Measurements from ENCODE around the gene LSR. TPM values are rescaled to one million over a fixed set of nuclear protein-coding genes. Genes with fewer than 3 reads are reported as not detected.

Gene LSR
- polyA plus RNA-seq, 1 experiment: 0.32 TPM

DNA sequence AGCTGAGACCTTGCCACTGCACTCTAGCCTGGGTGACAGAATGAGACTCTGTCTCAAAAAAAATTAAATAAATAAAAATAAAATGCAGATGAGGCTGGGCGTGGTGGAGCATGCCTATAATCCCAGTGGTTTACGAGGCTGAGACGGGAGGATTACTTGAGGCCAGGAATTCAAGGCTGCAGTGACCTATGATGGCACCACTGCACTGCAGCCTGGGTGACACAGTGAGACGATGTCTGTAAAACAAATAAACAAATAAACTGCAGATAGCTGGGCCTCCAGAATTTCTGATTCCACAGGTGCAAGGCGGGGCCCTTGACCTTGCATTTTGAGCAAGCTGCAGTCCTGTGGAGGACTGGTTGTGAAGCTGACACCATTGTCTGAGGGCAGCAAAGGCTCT lies 40.1 kb downstream of the LSR start:
- ChIA-PET CTCF (interaction anchor here (0.5 kb wide), 1 partner anchor 148 kb away, joined by 4 read pairs; no protein-coding TSS in a partner anchor), POLR2A (no interaction called here)

DNA sequence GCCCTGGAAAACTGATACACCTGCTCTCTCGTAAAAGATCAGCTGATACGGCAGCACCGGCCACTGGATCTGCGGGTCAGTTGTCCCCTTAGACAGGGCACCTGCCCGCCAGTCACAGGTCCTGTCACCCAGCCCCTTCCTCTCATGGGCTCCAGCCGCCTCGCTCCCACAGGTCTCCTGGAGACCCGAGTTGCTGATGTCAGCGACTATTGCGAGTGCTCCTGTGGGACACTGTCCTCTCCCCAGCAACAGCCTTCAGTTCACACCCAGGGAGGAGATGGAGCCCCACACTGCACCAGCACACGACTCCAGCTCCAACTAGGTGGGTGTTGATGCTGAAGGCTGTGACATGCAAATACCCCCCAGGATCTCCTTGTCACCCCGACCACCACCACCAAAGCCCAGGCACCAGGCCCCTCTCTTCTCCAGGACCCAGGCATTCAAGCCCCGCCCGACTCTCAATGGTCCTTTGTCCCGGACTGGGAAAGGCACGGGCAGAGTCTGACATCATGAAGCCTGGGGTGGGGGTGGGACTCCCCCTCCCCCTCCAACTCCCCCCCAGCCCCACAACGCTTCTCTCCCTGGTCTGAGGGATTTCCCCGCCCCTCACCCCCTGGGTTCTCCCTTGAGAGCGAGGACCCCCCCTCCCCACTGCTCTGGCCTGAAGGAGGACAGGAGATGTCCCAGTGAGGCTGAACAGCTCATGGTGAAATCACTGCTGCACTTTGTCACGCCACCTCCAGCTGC lies 41.8 kb downstream of the LSR start:
- H3K9me3 ChIP-seq (ENCODE audit: control insufficient read depth, insufficient read depth, low read length): no peaks in the 10 kb centered on the region

More for the DNA sequence above, 40.1 kb downstream of the LSR start:
- DNase-seq (ENCODE audit: low read depth, low spot score): no peak
- H3K27ac ChIP-seq (ENCODE audit: low read depth, low read length): no peak overlapping the region
- no peak overlapping the region for H3K4me3 ChIP-seq (ENCODE audit: low read depth, low read length)
- peaks cover 16% of the 10 kb centered on the region for H3K27me3 ChIP-seq (ENCODE audit: control insufficient read depth, insufficient read depth, low read length)
- H3K9me3 ChIP-seq (ENCODE audit: control insufficient read depth, insufficient read depth, low read length): no peaks in the 10 kb centered on the region
- TF ChIP-seq, protein P1, sequence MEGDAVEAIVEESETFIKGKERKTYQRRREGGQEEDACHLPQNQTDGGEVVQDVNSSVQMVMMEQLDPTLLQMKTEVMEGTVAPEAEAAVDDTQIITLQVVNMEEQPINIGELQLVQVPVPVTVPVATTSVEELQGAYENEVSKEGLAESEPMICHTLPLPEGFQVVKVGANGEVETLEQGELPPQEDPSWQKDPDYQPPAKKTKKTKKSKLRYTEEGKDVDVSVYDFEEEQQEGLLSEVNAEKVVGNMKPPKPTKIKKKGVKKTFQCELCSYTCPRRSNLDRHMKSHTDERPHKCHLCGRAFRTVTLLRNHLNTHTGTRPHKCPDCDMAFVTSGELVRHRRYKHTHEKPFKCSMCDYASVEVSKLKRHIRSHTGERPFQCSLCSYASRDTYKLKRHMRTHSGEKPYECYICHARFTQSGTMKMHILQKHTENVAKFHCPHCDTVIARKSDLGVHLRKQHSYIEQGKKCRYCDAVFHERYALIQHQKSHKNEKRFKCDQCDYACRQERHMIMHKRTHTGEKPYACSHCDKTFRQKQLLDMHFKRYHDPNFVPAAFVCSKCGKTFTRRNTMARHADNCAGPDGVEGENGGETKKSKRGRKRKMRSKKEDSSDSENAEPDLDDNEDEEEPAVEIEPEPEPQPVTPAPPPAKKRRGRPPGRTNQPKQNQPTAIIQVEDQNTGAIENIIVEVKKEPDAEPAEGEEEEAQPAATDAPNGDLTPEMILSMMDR (IDR thresholded peaks at IDR 0.05; ENCODE audit: low read depth, low read length): no peak

DNA sequence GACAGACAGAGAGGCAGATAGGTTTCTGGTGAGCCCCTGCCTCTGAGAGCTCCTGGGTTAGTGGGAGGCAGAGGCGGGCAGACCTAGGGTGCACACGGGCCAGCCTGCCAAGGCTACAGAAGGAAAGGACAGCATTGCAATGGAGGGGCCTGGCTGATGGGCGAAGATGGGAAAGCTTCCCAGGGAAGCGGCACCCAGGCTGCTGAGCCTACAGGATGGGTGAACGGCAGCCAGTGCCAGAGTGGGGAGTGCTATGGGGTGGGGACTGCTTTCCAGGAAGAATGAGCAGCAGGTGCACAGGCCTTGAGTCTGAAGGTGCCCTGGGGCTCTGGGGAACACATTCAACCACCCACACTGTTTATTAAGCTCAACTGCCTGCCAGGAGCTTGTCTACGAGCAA lies 42.5 kb downstream of the LSR start:
- no peak for DNase-seq (ENCODE audit: low read depth, low spot score)
- TF ChIP-seq, protein P1 (IDR thresholded peaks at IDR 0.05; ENCODE audit: low read depth, low read length): no peak
- H3K27me3 ChIP-seq (ENCODE audit: control insufficient read depth, insufficient read depth, low read length): peaks cover 17% of the 10 kb centered on the region
- ChIA-PET POLR2A (no interaction called here), CTCF (no interaction called here)
- no peaks in the 10 kb centered on the region for H3K9me3 ChIP-seq (ENCODE audit: control insufficient read depth, insufficient read depth, low read length)
- no peak overlapping the region for H3K4me3 ChIP-seq (ENCODE audit: low read depth, low read length)
- no peak overlapping the region for H3K27ac ChIP-seq (ENCODE audit: low read depth, low read length)

More for the DNA sequence above, 41.8 kb downstream of the LSR start:
- TF ChIP-seq, protein P1 (IDR thresholded peaks at IDR 0.05; ENCODE audit: low read depth, low read length): no peak
- Histone ChIP-seq H3K27ac (ENCODE audit: low read depth, low read length) (no peak overlapping the region), H3K27me3 (ENCODE audit: control insufficient read depth, insufficient read depth, low read length) (peaks cover 17% of the 10 kb centered on the region), H3K4me3 (ENCODE audit: low read depth, low read length) (no peak overlapping the region)
- ChIA-PET CTCF (no interaction called here), POLR2A (no interaction called here)
- DNase-seq (ENCODE audit: low read depth, low spot score): no peak

DNA sequence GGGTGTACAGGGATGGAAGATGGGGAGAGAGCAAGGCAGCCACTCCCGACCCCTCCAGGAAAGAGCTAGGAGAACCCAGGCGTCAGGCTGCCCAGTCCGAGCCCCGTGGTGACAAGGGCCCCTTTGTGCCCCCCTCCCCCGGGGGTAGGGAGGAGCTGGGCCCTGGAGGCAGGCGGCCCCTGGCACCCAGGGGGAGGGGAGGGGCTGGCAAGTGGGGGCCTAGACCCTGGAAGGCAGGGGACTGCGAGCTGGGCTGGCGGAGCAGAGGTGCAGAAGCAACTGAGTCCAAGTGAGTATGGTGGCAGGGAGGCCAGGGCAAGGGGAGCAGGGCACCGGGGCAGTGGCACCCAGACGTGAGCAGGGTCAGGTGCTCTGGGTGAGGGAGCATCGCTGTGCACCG lies 43.1 kb downstream of the LSR start, which contains the start of gene MAG:
Gene MAG (plus strand): TSS at position 246 of the 400 bp plus-strand sequence. CDS start 3,248 bp downstream, outside the sequence.
- ChIA-PET POLR2A (no interaction called here), CTCF (no interaction called here)

More for the DNA sequence above, 43.1 kb downstream of the LSR start, which contains the start of gene MAG:
- TF ChIP-seq, protein P1 (IDR thresholded peaks at IDR 0.05; ENCODE audit: low read depth, low read length): no peak
- DNase-seq (ENCODE audit: low read depth, low spot score): no peak
- no peak within 1 kb of the TSS for H3K4me3 ChIP-seq (ENCODE audit: low read depth, low read length)
- H3K27me3 ChIP-seq (ENCODE audit: control insufficient read depth, insufficient read depth, low read length): peaks cover 17% of the 10 kb centered on the region
- no peaks in the 10 kb centered on the region for H3K9me3 ChIP-seq (ENCODE audit: control insufficient read depth, insufficient read depth, low read length)
- no peak within 1 kb of the TSS for H3K27ac ChIP-seq (ENCODE audit: low read depth, low read length)

All from AG04450 (cell line).